HepG2 (cell line): ENCODE measurements around the gene LRRC45. TPM values are rescaled to one million over a fixed set of nuclear protein-coding genes. Genes with fewer than 3 reads are reported as not detected.
A peak's percentile ranks its signal among the peaks of the same experiment; 100 is the strongest.

ENCODE experiments used
- AFF4 ChIP-seq: sonication (generic); formaldehyde crosslinking; IDR thresholded peaks from 2 replicates; pipeline ENCODE4 v1.4.0; 2020; ENCODE audit warnings: missing genetic modification reagents
- CBX2 ChIP-seq, 2 experiments: fragments of 200-600 bp in 1 of 2; sonication (generic); formaldehyde crosslinking in 1 of 2; IDR thresholded peaks; 2 replicates each; pipeline versions ENCODE4 v1.7.0 to v1.8.1; 2018 to 2022; ENCODE audit warnings: low read depth in 2 of 2, low read length in 1 of 2, mild to moderate bottlenecking in 1 of 2, missing genetic modification reagents in 1 of 2
- CSRNP1 ChIP-seq: sonication (generic); formaldehyde crosslinking; IDR thresholded peaks from 2 replicates; pipeline ENCODE4 v1.8.1; 2023; ENCODE audit warnings: mild to moderate bottlenecking, missing genetic modification reagents
- FOXP1 ChIP-seq, 2 experiments: fragments of 450-650 bp in 1 of 2; IDR thresholded peaks; 2 replicates each; pipeline ENCODE4 v1.6.1; 2017 to 2018; ENCODE audit warnings: antibody characterized with exemption in 1 of 2
- KLF13 ChIP-seq: sonication (generic); formaldehyde crosslinking; IDR thresholded peaks from 2 replicates; pipeline ENCODE4 v1.4.0; 2020; ENCODE audit warnings: mild to moderate bottlenecking, missing genetic modification reagents
- POLR2AphosphoS2 ChIP-seq: IDR thresholded peaks from 2 replicates; pipeline ENCODE4 v1.6.1; 2011; ENCODE audit warnings: low read depth, low read length, improper control_type of control experiment
- SRSF1 ChIP-seq: fragments of 200-400 bp; formaldehyde crosslinking; optimal IDR thresholded peaks from 2 replicates; pipeline ENCODE3; 2017; ENCODE audit warnings: mild to moderate bottlenecking, low read depth, low read length, moderate library complexity
- TARDBP ChIP-seq: sonication (generic); formaldehyde crosslinking; IDR thresholded peaks from 2 replicates; pipeline ENCODE4 v1.8.0; 2022; ENCODE audit warnings: mild to moderate bottlenecking, missing genetic modification reagents
- TCF12 ChIP-seq, 2 experiments: fragments of 450-650 bp in 1 of 2; sonication (generic) in 1 of 2; formaldehyde crosslinking in 1 of 2; IDR thresholded peaks; 2 replicates each; pipeline versions ENCODE4 v1.6.1 to v1.8.0; 2017 to 2022; ENCODE audit warnings: antibody characterized with exemption in 1 of 2, mild to moderate bottlenecking in 1 of 2, missing genetic modification reagents in 1 of 2, moderate library complexity in 1 of 2
- ZBTB33 ChIP-seq: sonication (generic); formaldehyde crosslinking; IDR thresholded peaks from 2 replicates; pipeline ENCODE4 v1.4.0; 2020; ENCODE audit warnings: missing genetic modification reagents
- ZBTB7A ChIP-seq: sonication (generic); formaldehyde crosslinking; IDR thresholded peaks from 2 replicates; pipeline ENCODE4 v1.8.0; 2022; ENCODE audit warnings: mild to moderate bottlenecking, missing genetic modification reagents
- ZNF180 ChIP-seq: sonication (generic); formaldehyde crosslinking; IDR thresholded peaks from 2 replicates; pipeline ENCODE4 v1.4.0; 2020; ENCODE audit warnings: low read depth, missing genetic modification reagents, borderline replicate concordance
- ZNF260 ChIP-seq: sonication (generic); formaldehyde crosslinking; IDR thresholded peaks from 2 replicates; pipeline ENCODE4 v1.4.0; 2020; ENCODE audit warnings: missing genetic modification reagents, low read depth, mild to moderate bottlenecking, borderline replicate concordance
- ZNF263 ChIP-seq: sonication (generic); formaldehyde crosslinking; IDR thresholded peaks from 2 replicates; pipeline ENCODE4 v1.4.0; 2020; ENCODE audit warnings: missing genetic modification reagents
- ZNF296 ChIP-seq: sonication (generic); formaldehyde crosslinking; conservative IDR thresholded peaks from 2 replicates; pipeline ENCODE4 v1.5.0; 2020; ENCODE audit warnings: mild to moderate bottlenecking, missing genetic modification reagents
- ZNF326 ChIP-seq: sonication (generic); formaldehyde crosslinking; IDR thresholded peaks from 2 replicates; pipeline ENCODE4 v1.4.0; 2020; ENCODE audit warnings: missing genetic modification reagents, borderline replicate concordance
- ZNF543 ChIP-seq: sonication (generic); formaldehyde crosslinking; IDR thresholded peaks from 2 replicates; pipeline ENCODE4 v1.4.0; 2020; ENCODE audit warnings: mild to moderate bottlenecking, missing genetic modification reagents
- ZNF569 ChIP-seq: sonication (generic); formaldehyde crosslinking; IDR thresholded peaks from 2 replicates; pipeline ENCODE4 v1.5.0; 2020; ENCODE audit warnings: mild to moderate bottlenecking, missing genetic modification reagents, moderate library complexity, borderline replicate concordance
- ZNF746 ChIP-seq: sonication (generic); formaldehyde crosslinking; IDR thresholded peaks from 2 replicates; pipeline ENCODE4 v1.8.0; 2022; ENCODE audit warnings: mild to moderate bottlenecking, missing genetic modification reagents
- ZSCAN31 ChIP-seq: sonication (generic); formaldehyde crosslinking; IDR thresholded peaks from 2 replicates; pipeline ENCODE4 v1.5.0; 2020; ENCODE audit warnings: low read depth, mild to moderate bottlenecking, missing genetic modification reagents
- polyA plus RNA-seq, 8 experiments: library from polyadenylated mRNA; depleted of rRNA in 3 of 8; stranded (reverse) in 7 of 8; unstranded in 1 of 8; fragments of >200 nt; fragmentation: Illumina TruSeq in 4 of 8; extraction: Trizol in 4 of 8; gene quantifications; 2 replicates each; pipeline versions ENCODE4 v1.2.1 to v1.2.3, GENCODE V29; 2011 to 2016; ENCODE audit warnings: low read depth in 4 of 8, missing spikeins in 1 of 8, mixed read lengths in 1 of 8; ENCODE audit not compliant: insufficient read depth in 1 of 8
- total RNA-seq, 5 experiments: library from RNA; depleted of rRNA; stranded (reverse); fragments of >200 nt; fragmentation: Illumina TruSeq; extraction: Trizol; gene quantifications; 2 replicates each; pipeline ENCODE4 v1.2.3, GENCODE V29; 2016; ENCODE audit warnings: low read depth in 1 of 5

LRRC45 gene
- total and polyA plus RNA-seq, 2 of the 13 experiments (the other 11 are each of a cell fraction or from before 2014, with no cell fraction given) = 11.6 to 48.1 TPM

DNA sequence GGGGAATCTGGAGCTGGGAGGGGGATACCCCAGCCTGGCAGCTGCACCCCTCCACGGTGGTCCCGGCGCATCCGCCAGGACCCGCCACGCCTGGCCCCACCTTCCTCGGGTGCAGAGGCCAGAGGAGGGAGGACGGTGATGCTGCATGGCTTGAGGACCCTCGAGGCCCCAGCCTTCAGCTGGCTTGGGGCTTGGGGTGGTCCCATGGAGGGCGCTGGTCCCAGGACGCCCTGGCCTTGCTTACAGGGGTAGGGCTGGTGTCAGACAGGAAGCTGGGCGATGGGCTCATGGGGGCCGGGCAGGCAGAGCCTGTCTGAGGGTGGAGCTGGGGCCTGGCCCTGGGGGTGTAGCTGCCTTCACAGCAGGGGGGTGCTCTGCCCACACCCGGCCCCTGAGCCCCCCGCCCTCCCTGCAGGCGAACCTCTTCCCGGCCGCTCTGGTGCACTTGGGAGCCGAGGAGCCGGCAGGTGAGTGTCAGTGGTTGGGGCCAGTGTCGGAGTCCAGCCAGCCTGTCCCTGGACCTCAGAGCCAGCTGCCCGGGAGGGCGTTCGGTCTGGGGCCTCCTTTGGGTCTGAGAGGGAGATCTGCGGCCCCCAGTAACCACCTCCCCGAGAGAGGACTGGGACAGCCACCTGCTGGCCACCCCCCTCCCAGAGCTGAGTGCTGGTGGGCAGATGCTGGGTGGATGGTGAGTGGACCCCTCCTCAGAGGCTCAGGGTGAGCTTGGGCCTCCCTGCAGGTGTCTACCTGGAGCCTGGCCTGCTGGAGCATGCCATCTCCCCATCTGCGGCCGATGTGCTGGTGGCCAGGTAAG is 6.8 kb upstream of the LRRC45 start (continued):
- TF ChIP-seq KLF13 (CRISPR knock-in tag) (no peak), FOXP1 (IDR thresholded peaks at IDR 0.05) (no peak), FOXP1 (CRISPR knock-in tag; IDR thresholded peaks at IDR 0.05) (no peak), POLR2AphosphoS2 (no peak), ZNF569 (CRISPR knock-in tag) (no peak), SRSF1 (no peak), CBX2 (IDR thresholded peaks at IDR 0.05; ENCODE audit: low read depth, low read length) (no peak), CBX2 (CRISPR knock-in tag; IDR thresholded peaks at IDR 0.05; ENCODE audit: low read depth) (no peak), ZNF543 (CRISPR knock-in tag) (no peak), ZNF296 (no peak; the same call in 1 of the 2 replicates), ZNF260 (CRISPR knock-in tag) (no peak), ZNF180 (CRISPR knock-in tag) (no peak), TARDBP (peak; percentile 30; the same call in 1 of the 2 replicates), ZNF263 (CRISPR knock-in tag) (peak; percentile 69; the same call in 1 of the 2 replicates), CSRNP1 (CRISPR knock-in tag) (peak; percentile 72; the same call in 1 of the 2 replicates), TCF12 (IDR thresholded peaks at IDR 0.05) (no peak), TCF12 (CRISPR knock-in tag; IDR thresholded peaks at IDR 0.05) (no peak), ZBTB33 (CRISPR knock-in tag) (peak; percentile 91), ZNF326 (CRISPR knock-in tag) (peak; percentile 99), AFF4 (CRISPR knock-in tag) (peak; percentile 30; the same call in 1 of the 2 replicates), ZNF746 (no peak), ZSCAN31 (CRISPR knock-in tag) (peak; percentile 15; the same call in 1 of the 2 replicates), ZBTB7A (CRISPR knock-in tag) (peak; percentile 63)
